IPS-15b (cell line): Measurements from ENCODE around the gene SALL2.

Experiments
- H3K27me3 ChIP-seq: one replicate; pipeline ENCODE4 v1.6.1; 2013; ENCODE audit warnings: low read length; ENCODE audit not compliant: control insufficient read depth, insufficient read depth
- H3K36me3 ChIP-seq: one replicate; pipeline ENCODE4 v1.6.1; 2013; ENCODE audit warnings: low read length; ENCODE audit not compliant: control insufficient read depth, insufficient read depth
- H3K4me1 ChIP-seq: one replicate; pipeline ENCODE4 v1.6.1; 2013; ENCODE audit warnings: mild to moderate bottlenecking, low read length; ENCODE audit not compliant: control insufficient read depth, insufficient read depth
- H3K4me3 ChIP-seq: one replicate; pipeline ENCODE4 v1.5.1; 2013; ENCODE audit warnings: low read depth, low read length
- H3K9ac ChIP-seq: one replicate; pipeline ENCODE4 v1.6.1; 2013; ENCODE audit warnings: low read depth, mild to moderate bottlenecking, low read length
- H3K9me3 ChIP-seq: one replicate; pipeline ENCODE4 v1.6.1; 2013; ENCODE audit warnings: mild to moderate bottlenecking, low read length; ENCODE audit not compliant: control insufficient read depth, insufficient read depth

SALL2 gene

DNA sequence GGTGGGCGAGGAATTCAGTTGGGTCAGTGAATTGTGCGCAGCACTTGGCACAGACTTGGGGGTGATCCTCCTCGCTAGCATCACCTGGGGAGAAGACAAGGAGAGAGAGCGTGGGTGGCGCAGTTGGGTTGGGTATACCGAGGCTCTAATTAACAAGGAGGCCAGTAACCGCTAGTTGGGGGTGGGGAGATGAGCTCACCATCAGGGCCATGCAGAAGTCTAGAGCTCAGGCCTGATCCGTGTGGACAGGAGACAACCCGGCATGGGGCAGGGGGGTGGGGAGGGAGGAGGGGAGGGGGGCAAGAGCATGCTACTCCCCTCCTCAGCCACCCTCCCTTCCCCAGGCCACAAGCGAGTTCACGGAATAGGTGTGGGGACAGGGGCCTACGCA is 580 bp downstream of the SALL2 start:
- H3K36me3 ChIP-seq = peaks cover 46% of the 10 kb centered on the region
- H3K9ac ChIP-seq = peak overlapping the region; percentile 82
- peak overlapping the region; percentile 82 for H3K4me3 ChIP-seq
- H3K9me3 ChIP-seq = no peaks in the 10 kb centered on the region
- no peaks in the 10 kb centered on the region for H3K27me3 ChIP-seq
- peaks cover 45% of the 10 kb centered on the region for H3K4me1 ChIP-seq

DNA sequence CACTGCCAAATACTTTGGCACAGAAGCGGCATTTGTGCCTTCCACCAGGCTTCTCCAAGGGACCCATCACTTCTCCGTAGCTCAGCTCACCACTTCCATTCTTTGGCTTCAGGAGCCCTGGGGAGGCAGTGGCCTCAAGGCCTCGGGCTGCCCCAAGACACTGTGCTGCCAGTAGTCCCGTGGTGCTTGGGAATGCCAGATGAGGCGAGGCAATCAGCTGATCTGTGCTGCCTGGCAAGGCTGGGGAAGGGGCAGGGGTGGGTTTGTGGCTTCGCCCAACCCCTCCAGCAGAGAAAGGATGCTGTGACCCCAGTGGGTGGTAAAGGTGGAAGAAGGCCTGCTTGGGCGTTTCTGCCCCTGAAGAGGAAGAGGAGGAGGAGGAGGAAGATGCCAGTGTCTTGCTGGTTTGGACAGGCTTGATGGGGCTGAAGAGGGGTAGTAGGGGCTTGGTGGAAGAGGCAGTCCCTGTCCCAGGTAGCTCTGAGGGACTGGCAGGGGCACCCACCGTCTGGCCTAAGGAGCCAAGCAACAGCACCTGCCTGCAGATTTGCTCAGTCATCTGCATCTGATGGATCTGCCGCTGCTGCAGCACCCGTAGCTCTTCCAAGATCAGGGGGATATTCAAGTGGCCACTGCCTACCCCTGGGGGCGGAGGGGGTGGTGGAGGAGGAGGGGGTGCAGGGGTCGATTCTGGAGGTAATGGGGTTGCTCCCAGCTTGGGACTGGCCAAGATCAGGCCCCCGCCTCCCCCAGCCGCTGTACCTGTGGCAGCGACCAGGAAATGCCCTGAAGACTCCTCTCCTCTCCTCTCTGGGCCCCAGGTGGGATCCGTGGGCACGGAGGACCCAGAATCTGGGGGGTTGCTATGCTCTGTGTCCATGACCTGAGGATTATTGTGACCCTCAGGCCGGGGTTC is 1.3 kb downstream of the SALL2 start:
- Histone ChIP-seq H3K9me3 (no peaks in the 10 kb centered on the region), H3K4me1 (peaks cover 43% of the 10 kb centered on the region), H3K36me3 (peaks cover 46% of the 10 kb centered on the region), H3K9ac (peak overlapping the region; percentile 82), H3K4me3 (peak overlapping the region; percentile 82), H3K27me3 (no peaks in the 10 kb centered on the region)

DNA sequence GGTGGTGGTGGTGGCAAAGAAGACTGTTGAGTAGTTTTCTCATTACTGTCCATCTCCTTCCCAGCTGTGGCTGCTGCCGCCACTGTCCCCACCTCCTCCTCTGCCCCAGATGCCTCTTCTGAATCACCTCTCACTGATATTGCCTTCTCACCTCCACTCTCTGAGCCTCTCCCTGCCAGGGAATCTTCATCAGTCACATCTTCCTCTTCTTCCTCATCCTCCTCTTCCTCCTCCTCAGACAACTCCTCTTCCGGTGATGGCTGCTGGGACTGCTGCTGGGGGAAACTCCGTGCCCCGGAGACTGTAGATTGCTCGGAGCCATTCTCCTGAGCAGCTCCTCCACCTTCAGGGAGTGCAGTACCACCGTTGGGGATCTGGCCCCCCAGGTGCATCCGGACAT is 2.9 kb downstream of the SALL2 start:
- Histone ChIP-seq H3K36me3 (peaks cover 46% of the 10 kb centered on the region), H3K9me3 (no peaks in the 10 kb centered on the region), H3K9ac (peak overlapping the region; percentile 56), H3K4me1 (peaks cover 31% of the 10 kb centered on the region), H3K4me3 (no peak overlapping the region), H3K27me3 (no peaks in the 10 kb centered on the region)

DNA sequence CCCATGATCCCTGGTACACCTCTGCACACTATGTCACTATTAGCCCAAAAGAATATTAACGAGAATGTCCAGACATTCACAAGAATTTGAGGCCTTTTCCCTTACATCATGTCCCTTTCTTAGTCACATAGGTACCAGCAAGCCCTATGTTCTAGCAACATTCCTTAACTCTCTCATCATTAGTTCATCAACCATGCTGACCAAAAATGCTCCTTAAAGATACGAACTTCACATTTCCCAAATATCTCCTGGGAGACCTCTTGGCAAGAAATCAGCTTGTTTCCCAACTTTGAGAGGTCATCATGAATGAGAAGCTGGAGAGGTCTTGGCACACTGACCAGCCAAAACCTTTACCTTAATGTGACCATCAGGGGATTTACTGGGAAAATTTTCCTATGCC is 4.6 kb downstream of the SALL2 start:
- H3K9ac ChIP-seq = no peak overlapping the region
- no peak overlapping the region for H3K4me3 ChIP-seq
- no peaks in the 10 kb centered on the region for H3K27me3 ChIP-seq
- no peaks in the 10 kb centered on the region for H3K9me3 ChIP-seq
- peaks cover 46% of the 10 kb centered on the region for H3K36me3 ChIP-seq
- peaks cover 22% of the 10 kb centered on the region for H3K4me1 ChIP-seq

DNA sequence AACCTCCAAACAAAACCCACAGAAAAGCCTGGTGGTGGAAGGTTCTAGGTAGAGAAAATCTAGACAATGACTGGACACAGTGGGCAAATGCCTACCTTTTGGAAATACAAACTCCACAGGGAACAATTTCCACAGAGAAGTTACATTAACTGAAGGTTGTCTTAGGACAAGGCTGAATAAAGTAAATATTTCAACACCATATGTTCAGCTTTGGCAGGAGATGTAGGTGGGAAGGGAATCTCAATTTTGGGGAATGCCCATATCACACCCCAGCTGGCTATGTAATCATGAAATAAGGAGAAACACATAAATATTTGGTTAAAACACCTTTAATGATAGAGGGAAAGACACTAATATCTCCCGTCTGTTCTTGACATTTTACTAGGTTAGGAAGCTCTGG is 5.4 kb downstream of the SALL2 start:
- Histone ChIP-seq H3K27me3 (no peaks in the 10 kb centered on the region), H3K36me3 (peaks cover 46% of the 10 kb centered on the region), H3K4me1 (peaks cover 22% of the 10 kb centered on the region), H3K9ac (no peak overlapping the region), H3K9me3 (no peaks in the 10 kb centered on the region), H3K4me3 (no peak overlapping the region)

DNA sequence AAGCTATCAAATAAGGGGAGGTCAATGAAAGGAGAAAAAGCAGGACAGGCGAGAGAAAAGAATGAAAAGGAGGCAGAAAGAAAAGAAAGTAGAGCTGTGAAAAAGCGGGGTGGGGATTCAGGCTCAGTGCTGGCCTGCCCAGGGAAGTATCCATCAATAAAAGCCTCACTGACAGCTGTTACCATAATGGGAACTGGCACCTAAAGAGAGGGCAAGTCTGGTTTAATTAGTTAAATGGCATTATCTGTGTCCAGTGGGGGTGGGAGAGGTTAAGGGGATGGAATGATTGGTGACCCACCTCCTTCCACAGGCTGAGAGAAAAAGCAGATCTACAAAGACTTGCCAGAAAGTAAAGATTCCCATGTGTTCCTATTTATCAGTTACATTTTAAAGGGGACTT is 7.4 kb downstream of the SALL2 start:
- peaks cover 30% of the 10 kb centered on the region for H3K36me3 ChIP-seq
- H3K9me3 ChIP-seq = no peaks in the 10 kb centered on the region
- H3K27me3 ChIP-seq = no peaks in the 10 kb centered on the region
- H3K4me1 ChIP-seq = peaks cover 18% of the 10 kb centered on the region
- H3K4me3 ChIP-seq = no peak overlapping the region
- H3K9ac ChIP-seq = no peak overlapping the region

DNA sequence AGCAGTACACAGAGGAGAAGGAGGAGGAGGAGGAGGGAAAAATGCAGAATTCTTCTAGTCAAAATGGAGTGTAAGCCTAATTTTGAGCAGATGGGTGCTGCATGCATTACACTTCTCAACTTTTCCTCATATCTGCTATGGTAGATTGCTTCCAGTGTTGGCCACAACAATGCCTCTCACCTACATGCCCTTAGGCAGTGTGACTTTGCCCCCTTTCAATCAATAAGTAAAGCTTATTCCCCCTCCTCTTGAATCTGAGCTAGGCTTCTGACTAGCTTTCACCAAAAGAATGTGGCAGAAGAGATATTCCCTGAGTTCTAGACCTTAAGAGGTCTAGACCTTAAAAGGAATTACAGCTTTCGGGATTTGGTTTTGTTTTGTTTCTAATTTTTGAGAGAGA is 11.8 kb downstream of the SALL2 start:
- H3K4me3 ChIP-seq = no peak overlapping the region
- no peak overlapping the region for H3K9ac ChIP-seq
- no peaks in the 10 kb centered on the region for H3K27me3 ChIP-seq
- H3K9me3 ChIP-seq = no peaks in the 10 kb centered on the region
- H3K4me1 ChIP-seq = peaks cover 13% of the 10 kb centered on the region
- no peaks in the 10 kb centered on the region for H3K36me3 ChIP-seq

DNA sequence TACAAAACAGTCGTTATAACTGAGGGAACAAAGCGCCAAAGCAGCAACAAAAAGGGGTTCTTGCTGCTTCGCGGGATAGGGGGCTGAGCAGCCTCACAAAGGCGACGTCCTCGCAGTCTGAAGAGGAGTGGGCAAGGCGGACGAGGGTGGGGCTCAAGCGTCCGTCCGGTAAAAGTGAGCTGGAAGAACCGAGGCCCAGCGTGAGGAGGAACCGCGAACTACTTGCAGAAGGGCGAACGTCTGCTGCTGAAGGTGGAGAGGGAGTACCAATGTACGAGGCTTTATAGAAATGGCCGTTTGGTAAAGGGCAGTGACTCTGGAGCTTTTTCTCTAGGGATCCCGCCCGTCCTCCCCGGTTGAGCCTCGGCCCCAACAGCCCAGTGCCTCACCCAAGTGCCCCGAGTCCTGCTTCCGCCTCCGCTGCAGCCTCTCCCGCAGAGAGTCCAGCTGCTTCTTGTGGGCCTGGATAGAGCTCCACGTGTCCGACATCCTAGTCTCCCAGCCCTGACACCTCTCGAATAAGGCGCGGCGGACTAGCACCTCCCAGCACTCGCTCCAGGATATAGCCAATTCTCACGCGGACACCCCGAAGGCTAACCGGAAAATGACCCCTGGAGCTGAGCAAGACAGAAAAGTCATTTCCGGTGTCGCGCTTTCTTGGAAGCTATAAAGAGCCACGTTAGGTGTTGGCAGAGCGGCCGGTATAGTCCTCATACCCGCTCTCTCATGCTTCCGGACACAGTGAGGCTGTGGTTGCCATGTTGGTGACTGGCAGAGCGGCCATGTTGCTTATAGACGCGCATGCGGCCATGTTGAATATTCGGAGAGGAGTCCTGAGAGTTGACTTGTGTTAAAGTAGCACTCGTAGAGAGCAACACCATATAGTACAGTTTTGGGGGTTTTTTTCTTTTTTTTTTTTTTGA is 15.2 kb downstream of the SALL2 start, which contains the start of gene METTL3:
Gene METTL3 (minus strand): TSS at position 606 of the 923 bp plus-strand sequence. CDS start 117 bp downstream, at position 489.
- H3K4me1 ChIP-seq = peaks cover 10% of the 10 kb centered on the region
- no peaks in the 10 kb centered on the region for H3K27me3 ChIP-seq
- no peaks in the 10 kb centered on the region for H3K9me3 ChIP-seq
- H3K9ac ChIP-seq = peak within 1 kb of the TSS; percentile 98
- peaks cover 2% of the 10 kb centered on the region for H3K36me3 ChIP-seq
- peak within 1 kb of the TSS; percentile 100 for H3K4me3 ChIP-seq

DNA sequence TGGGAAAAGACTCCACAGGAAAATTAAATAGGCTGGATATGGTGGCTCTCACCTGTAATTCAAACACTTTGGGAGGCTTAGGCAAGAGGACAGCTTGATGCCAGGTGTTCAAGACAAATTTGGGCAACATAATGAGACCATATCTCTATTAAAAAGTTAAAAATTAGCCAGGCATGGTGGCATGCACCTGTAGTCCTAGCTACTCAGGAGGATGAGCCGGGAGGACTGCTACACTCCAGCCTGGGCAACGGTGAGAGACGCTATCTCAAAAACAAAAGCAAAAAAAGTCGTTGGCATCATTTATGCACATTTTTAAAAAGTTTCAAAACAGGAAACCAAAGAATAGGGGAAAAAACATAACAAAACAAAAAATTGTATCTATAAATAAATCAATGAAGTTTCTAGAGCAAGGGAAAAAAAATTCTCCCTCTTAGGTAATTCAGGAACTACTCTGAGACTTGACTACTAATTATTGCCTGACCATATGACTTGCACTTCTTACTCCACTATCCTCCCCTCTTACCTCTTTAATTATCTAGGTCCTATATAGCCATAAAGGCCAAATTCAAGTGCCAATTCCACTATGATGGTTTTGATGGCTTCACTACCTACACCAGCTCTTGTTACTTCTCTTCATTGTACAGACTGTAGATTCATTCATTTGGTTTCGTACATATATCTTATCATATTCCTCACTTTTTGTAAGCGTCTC is 16.6 kb downstream of the SALL2 start:
- no peaks in the 10 kb centered on the region for H3K9me3 ChIP-seq
- peaks cover 10% of the 10 kb centered on the region for H3K4me1 ChIP-seq
- no peaks in the 10 kb centered on the region for H3K27me3 ChIP-seq
- peak overlapping the region; percentile 17 for H3K9ac ChIP-seq
- H3K4me3 ChIP-seq = peak overlapping the region; percentile 100
- peaks cover 2% of the 10 kb centered on the region for H3K36me3 ChIP-seq

DNA sequence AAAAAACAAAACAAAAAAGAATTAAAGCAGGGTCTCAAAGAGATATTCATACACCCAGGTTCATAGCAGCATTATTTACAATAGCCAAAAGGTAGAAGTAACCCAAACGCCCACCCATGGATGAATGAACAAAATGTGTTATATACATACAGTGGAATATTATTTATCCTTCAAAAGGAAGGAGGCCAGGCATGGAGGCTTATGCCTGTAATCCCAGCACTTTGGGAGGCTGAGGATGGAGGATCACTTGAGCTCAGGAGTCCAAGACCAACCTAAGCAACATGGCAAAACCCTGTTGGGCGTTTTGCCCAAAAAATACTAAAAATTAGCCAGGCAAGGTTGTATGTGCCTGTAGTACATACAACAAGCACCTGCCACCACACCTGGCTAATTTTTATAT is 19.6 kb downstream of the SALL2 start:
- Histone ChIP-seq H3K4me3 (no peak overlapping the region), H3K4me1 (peaks cover 4% of the 10 kb centered on the region), H3K36me3 (peaks cover 12% of the 10 kb centered on the region), H3K9me3 (no peaks in the 10 kb centered on the region), H3K9ac (no peak overlapping the region), H3K27me3 (no peaks in the 10 kb centered on the region)

DNA sequence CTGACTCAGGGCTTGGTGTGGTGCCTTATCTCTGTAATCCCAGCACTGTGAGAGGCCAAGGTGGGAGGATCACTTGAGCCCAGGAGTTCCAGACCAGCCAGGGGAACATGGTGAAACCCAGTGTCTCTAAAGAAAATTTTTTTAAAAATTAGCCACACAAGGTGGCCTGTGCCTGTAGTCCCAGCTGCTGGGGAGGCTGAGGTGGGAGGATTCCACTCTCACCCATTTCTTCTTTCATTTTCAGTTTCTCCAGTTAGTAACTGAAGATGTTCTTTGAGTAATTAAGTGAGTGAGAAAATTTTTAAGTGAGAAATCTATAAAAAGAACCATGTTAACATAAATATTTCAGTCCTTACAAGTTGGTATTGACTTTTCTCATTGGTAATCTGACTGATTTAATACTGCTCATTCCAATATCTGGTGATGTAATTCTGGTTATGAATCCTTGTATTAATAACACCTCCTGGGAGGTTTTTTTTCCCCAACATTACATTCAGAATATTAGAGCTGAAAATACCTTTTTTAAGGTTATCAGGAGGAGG is 21.1 kb downstream of the SALL2 start:
- peaks cover 21% of the 10 kb centered on the region for H3K36me3 ChIP-seq
- no peaks in the 10 kb centered on the region for H3K27me3 ChIP-seq
- no peaks in the 10 kb centered on the region for H3K9me3 ChIP-seq
- peaks cover 3% of the 10 kb centered on the region for H3K4me1 ChIP-seq
- no peak overlapping the region for H3K9ac ChIP-seq
- H3K4me3 ChIP-seq = no peak overlapping the region
